AG08395 (cell line): ENCODE results near the gene RPS16.

Experiments used
- DNase-seq: peaks from one replicate; pipeline ENCODE4 v3.0.0; 2012; ENCODE audit warnings: mixed read lengths, low spot score

Gene RPS16

GRCh38 chr19:39407660-39408391 lies 27.9 kb downstream of the RPS16 start:
- DNase-seq: no peak

DNA sequence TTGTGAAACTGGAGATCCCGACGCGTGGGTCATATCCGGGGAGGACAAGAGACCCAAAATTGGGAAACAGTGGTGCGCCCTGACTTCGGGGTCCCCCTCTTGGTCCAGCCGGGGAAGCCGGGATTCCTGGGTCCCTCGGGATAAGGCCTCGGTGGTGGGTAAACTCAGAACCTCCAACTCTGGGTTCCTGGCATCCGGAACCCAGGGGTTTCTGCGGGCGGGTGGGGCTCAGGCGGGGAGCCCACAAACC lies 28.4 kb downstream of the RPS16 start:
- DNase-seq: no peak

DNA sequence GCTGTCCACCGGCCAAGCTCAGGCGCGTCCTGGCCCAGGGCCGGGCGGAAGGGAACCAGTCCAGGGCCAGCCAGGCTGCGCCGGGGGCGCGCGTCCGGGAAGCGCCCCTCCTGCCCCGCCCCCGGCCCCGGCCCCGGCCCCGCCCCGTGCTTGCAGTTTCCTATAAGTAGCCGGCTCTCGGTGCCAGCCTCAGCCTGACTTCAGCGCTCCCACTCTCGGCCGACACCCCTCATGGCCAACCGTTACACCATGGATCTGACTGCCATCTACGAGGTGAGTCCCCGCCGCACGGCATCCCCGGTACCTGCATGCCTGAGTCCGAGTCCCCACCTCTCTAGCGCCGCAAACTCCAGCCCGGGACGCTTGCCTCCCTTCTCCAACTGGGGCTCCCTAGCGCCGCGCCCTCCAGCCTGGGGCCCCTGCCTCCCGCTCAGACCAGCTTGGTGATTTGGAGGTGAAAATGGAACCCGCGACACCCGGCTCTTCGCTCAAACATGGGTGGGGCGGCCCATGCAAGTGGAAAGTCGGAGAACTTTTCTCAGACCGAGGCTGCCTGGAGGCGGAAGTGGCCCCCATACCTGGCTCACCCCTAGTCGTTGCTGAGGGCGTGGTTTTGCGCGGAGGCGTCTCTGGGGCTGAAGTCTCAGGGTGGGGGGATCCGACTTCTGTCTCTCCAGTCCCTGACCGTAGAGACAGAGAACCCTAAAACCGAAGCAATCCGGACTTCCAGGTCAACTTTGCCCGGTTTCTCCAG lies 28.9 kb downstream of the RPS16 start, which contains the start of gene ZFP36:
TSS of gene ZFP36 (plus strand) at position 192 of the 754 bp plus-strand sequence. CDS start at position 250, 58 bp downstream.
- peak; percentile 81 for DNase-seq

GRCh38 chr19:39405958-39406655 lies 29.6 kb downstream of the RPS16 start:
- DNase-seq: no peak

GRCh38 chr19:39405261-39405957 lies 30.3 kb downstream of the RPS16 start:
- DNase-seq: no peak

DNA sequence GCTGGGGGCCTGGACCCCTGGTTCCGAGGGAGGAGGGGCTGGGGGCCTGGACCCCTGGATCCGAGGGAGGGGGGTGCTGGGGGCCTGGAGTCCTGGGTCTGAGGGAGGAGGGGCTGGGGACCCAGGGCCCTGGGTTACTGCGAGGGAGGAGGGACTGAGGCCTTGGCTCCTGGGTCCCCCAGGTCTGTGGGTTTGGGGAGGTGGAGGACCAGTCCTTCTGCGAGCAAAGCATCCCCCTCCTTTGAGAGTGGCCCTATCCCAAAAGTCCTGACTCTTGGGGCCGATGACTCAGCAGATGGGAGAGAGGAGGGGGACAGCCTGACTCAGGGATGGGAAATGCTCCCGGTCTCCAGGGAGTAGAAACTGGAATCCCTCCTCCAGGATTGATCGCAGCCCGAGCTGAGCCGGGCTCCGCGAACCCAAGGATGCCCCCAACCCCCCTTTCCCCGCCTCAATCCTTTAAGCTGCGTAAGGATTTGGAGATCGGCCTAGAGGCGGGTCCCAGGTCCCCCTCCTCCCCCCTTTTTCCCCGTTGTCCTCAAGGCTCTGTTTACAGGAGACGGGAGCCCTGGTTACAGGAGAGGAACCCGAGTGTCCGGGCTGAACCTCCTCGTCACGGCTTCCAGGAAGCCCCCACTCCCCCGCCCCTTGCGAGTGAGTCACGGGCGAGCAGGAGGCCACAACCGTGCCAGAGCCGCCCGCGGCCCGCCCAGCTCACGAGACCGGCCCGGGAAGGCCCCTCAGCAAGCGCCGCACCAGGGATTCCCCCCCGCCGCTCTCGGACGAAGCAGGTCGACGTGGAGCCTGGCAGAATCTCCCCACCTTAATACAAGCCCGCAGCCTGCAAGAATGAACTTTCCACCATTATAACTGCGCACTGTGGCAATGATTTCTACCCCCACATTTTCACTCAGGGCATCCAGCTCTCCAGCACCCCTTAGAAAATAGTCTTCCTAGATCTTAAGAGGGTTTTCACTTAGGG lies 32.1 kb downstream of the RPS16 start:
- peak; percentile 93 for DNase-seq

- peak; percentile 70 for DNase-seq
Observed at GRCh38 chr19:39402346-39403300, 33.1 kb downstream of the RPS16 start.

DNA sequence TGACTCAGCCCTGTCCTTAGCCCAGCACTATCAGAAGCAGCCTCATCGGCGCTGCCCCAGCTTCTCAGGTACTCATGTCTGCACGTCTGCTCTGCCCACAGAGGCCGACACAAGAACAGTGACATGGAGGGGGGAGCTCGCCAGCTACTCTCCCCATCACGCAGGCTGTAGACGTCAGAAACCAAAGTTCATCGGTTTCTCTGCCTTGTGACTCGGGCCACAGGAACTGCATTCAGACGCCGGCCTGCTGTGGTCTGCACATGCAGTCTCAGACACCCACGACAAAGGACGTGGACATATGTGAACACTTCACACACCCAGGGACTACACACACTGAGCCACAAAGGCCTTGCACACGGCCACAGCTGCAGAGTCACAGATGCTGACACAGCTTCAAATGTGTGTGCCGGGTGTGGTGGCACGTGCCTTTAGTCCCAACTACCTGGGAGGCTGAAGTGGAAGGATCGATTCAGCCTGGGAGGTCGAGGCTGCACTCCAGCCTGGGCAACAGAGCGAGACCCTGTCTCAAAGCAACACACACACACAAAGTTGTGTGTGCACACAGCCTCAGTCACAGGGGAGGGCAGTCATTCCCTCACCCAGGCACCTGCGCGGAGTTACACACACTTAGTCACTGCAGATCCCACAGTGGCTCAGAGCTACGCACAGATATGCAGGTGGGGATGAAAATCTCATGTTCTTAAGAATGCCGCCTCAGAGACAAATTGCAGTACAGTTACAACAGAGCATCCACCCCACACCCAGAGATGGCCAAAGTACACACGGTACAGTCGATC lies 34.0 kb downstream of the RPS16 start:
- DNase-seq: no peak

DNA sequence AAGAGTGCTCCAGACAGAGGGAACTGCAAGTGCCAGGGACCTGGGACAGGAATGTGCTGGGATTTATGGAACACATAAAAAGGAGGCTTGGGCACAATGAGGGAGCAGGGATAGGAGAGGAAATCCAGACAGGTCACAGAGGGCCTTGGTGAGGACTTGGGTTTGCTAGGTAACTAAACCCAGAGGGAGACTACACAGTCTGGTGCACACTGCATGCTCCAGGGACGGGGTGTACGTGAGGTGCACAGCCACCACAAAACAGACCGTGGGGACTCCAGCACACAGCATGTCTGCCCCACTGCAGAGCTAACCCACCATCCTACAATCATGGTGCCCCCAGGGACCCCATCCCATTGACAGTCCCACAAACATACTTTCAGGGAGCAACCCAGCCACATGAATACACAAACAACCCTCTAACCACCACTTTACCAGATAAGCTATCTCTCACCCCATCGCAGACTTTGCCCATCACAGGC lies 34.6 kb downstream of the RPS16 start:
- DNase-seq: no peak

GRCh38 chr19:39400061-39400460 lies 35.7 kb downstream of the RPS16 start:
- no peak for DNase-seq

GRCh38 chr19:39399668-39400050 lies 36.1 kb downstream of the RPS16 start:
- no peak for DNase-seq

DNA sequence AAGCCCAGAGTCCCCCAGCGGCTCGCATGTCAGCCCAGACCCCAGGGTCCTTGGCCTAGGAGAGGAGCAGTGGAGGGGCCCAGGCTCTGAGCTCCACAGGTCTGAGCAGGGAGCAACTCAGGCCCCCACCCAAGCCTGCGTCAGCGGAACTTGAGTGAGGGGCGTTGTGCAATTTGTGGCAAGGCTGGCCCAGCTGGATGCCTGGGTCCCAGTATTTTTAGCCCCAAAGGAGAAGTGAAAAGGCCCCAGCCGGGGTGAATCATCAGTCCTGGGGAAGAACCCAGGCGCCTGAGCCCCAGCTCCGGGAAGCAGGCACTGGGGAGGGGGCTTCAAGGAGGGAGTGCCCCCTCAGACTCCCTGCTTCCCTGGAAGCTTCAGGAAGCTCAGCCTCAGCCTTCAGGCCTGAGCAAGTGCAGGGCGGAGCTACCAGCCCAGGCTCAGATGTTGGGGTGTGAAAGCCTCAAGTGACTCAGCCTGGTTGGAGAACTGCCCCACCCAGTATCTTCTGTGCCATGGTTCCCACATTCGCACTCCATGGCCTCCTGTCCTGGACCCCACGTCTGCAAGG lies 37.4 kb downstream of the RPS16 start:
- DNase-seq: peak; percentile 81

- DNase-seq: peak; percentile 88
Observed at GRCh38 chr19:39397360-39398296, 38.1 kb downstream of the RPS16 start.

DNA sequence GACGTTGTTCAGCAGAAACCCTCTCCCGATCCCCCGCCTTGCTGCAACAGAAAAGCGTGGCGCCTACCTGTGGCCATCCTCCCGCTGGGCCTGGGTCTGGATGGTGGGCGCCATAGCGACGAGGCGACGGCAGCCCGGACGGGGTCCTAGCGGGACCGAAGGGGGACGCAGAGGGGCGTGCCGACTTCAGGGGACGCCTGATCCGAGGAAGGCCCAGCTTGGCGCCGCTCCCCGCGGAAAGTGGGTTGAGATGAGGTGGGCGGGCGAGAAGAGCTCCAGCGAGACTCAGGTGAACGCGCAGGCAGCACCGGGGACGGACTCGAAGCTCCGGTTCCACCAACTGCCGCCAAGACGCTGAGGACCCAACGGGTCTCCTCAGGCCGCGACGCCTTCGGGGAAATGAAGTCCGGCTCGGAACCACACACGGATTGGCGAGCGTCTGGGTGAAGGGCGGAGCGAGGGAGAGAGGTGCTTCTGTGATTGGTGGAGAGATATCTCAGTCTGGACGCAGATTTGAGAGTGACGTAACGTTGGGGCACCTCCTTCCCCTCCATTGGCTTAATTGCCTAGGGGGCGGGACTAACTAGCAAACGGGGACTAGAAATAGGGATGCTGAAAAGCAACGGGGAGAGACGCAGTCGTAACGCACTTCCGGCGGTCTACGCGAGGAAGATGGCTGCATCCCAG lies 44.9 kb downstream of the RPS16 start, which contains the start of the genes MED29 and PAF1:
TSS of gene MED29 (plus strand) at position 628 of the 687 bp plus-strand sequence. CDS start at position 673, 45 bp downstream.
TSS of gene PAF1 (minus strand) at position 356 of the 687 bp plus-strand sequence. CDS start at position 114, 242 bp downstream.
- peak; percentile 100 for DNase-seq

DNA sequence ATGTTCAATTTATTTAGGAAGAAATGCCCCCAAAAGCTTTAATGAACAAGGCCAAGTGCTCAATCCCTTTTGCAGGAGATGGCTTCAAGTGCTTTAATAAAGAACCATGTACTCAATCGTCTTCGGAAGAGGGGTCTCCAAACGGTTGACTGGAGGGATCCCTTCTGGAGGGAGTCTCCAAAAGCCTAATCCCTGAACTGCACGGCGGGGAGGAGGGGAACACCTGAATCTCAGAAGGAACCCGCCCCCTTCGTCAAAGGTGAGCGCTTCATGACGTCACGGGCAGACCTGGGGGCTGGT lies 45.3 kb downstream of the RPS16 start:
- DNase-seq: no peak

GRCh38 chr19:39389631-39390414 lies 45.9 kb downstream of the RPS16 start:
- DNase-seq: no peak
